Ishikawa (cell line): ENCODE data around the gene APC.

Source experiments
- CEBPB ChIP-seq: IDR thresholded peaks from 2 replicates; pipeline ENCODE4 v1.6.1; 2012
- CREB1 ChIP-seq: IDR thresholded peaks from 2 replicates; pipeline ENCODE4 v1.6.1; 2012; ENCODE audit warnings: low read depth
- EGR1 ChIP-seq: IDR thresholded peaks from 2 replicates; pipeline ENCODE4 v1.6.1; 2012
- EP300 ChIP-seq: IDR thresholded peaks from 2 replicates; pipeline ENCODE4 v1.6.1; 2012; ENCODE audit warnings: borderline replicate concordance
- FOXM1 ChIP-seq: IDR thresholded peaks from 2 replicates; pipeline ENCODE4 v1.6.1; 2012; ENCODE audit warnings: low read depth, borderline replicate concordance
- MAX ChIP-seq: IDR thresholded peaks from 2 replicates; pipeline ENCODE4 v1.6.1; 2012
- NFIC ChIP-seq: IDR thresholded peaks from 2 replicates; pipeline ENCODE4 v1.6.1; 2012
- RAD21 ChIP-seq: IDR thresholded peaks from 2 replicates; pipeline ENCODE4 v1.6.1; 2012; ENCODE audit warnings: low read depth
- REST ChIP-seq: IDR thresholded peaks from 2 replicates; pipeline ENCODE4 v1.6.1; 2012; ENCODE audit warnings: low read depth, mild to moderate bottlenecking
- TAF1 ChIP-seq: IDR thresholded peaks from 2 replicates; pipeline ENCODE4 v1.6.1; 2012; ENCODE audit warnings: low read depth, mild to moderate bottlenecking
- TCF12 ChIP-seq: IDR thresholded peaks from 2 replicates; pipeline ENCODE4 v1.6.1; 2012; ENCODE audit warnings: low read depth
- TEAD4 ChIP-seq: IDR thresholded peaks from 2 replicates; pipeline ENCODE4 v1.6.1; 2012
- USF1 ChIP-seq: IDR thresholded peaks from 2 replicates; pipeline ENCODE4 v1.6.1; 2012
- YY1 ChIP-seq: IDR thresholded peaks from 2 replicates; pipeline ENCODE4 v1.6.1; 2012; ENCODE audit warnings: low read depth
- ZBTB7A ChIP-seq: IDR thresholded peaks from 2 replicates; pipeline ENCODE4 v1.6.1; 2012; ENCODE audit warnings: low read depth

APC gene

GRCh38 chr5:112732131-112732530, 5.6 kb upstream of the APC start:
- TF ChIP-seq EGR1: no peak
- no peak for TF ChIP-seq REST
- no peak for TF ChIP-seq FOXM1
- no peak for TF ChIP-seq TEAD4
- TF ChIP-seq CREB1: no peak
- TF ChIP-seq NFIC: no peak
- no peak for TF ChIP-seq USF1
- TF ChIP-seq TCF12: no peak

- no peak for TF ChIP-seq CEBPB
- no peak for TF ChIP-seq TAF1
- TF ChIP-seq EP300: no peak
- TF ChIP-seq NFIC: no peak
- no peak for TF ChIP-seq EGR1
- TF ChIP-seq TCF12: no peak
- TF ChIP-seq FOXM1: no peak
- TF ChIP-seq CREB1: no peak
- TF ChIP-seq RAD21: no peak
These were observed 4.1 kb upstream of the APC start for GRCh38 chr5:112733586-112733985.

GRCh38 chr5:112734597-112734996, 3.1 kb upstream of the APC start:
- no peak for TF ChIP-seq NFIC
- no peak for TF ChIP-seq YY1
- TF ChIP-seq RAD21: no peak
- no peak for TF ChIP-seq TCF12
- TF ChIP-seq EGR1: no peak
- TF ChIP-seq CREB1: no peak
- TF ChIP-seq MAX: no peak
- no peak for TF ChIP-seq TEAD4

- TF ChIP-seq NFIC (no peak), EP300 (no peak), CREB1 (no peak), CEBPB (no peak), TAF1 (no peak), USF1 (no peak), TEAD4 (no peak)
These were observed 2.0 kb upstream of the APC start for GRCh38 chr5:112735702-112736101.

- TF ChIP-seq CEBPB: no peak
- no peak for TF ChIP-seq RAD21
These were observed 619 bp upstream of the APC start for GRCh38 chr5:112737070-112737462.

- TF ChIP-seq MAX: no peak
- TF ChIP-seq YY1: no peak
- no peak for TF ChIP-seq TEAD4
- TF ChIP-seq REST: no peak
- no peak for TF ChIP-seq USF1
- no peak for TF ChIP-seq EGR1
- no peak for TF ChIP-seq ZBTB7A
- no peak for TF ChIP-seq FOXM1
- no peak for TF ChIP-seq TCF12
- no peak for TF ChIP-seq NFIC
- no peak for TF ChIP-seq TAF1
These were observed 491 bp downstream of the APC start for GRCh38 chr5:112738191-112738560.

- TF ChIP-seq YY1 (no peak), EGR1 (no peak), USF1 (no peak), RAD21 (no peak), NFIC (no peak), REST (no peak), FOXM1 (no peak), ZBTB7A (no peak), CREB1 (no peak), EP300 (no peak), TCF12 (no peak), MAX (no peak), TEAD4 (no peak), CEBPB (no peak), TAF1 (no peak)
These were observed 4.7 kb downstream of the APC start for GRCh38 chr5:112742424-112742823.
